ENCODE results near the gene KIAA0825. TPM values are rescaled to one million over a fixed set of nuclear protein-coding genes. Genes with fewer than 3 reads are reported as not detected.
"Not testable (repeated sequence)": the region's sequence is repeated elsewhere in the genome, so short reads cannot be mapped to it uniquely, and the experiment has no call there.

The KIAA0825 gene
- total RNA-seq, 1 experiment from 2014 or later: 1.9 TPM

DNA sequence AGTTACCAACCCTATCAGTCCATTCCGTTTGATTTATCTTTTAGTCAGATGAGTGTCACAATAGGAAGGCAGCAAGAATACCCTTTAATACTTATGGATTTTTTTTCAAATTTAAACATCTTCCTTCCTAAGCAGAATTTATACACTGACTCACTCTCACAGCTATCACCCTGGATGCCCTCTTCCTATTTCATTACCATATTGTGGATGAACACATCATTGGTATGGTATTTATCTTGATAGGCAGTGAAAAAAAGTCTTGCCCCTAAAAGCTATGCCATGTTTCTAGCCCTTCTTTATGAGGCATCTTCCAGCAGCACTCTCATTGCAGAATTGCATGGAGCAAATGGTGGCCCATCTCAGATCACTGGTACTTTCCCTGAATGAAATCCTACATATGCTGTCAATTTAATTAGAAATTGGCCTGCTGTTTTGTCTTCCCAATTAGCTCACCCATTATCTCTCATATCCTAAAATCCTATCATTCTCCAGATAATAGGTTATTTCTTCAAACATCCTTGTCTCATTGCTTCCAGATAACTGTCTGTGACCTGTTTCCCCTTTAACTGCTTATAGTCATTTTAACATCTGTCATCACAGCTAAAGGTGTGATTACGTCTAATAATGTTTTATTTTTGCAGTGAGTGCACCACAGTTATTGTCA, 443.5 kb downstream of the KIAA0825 start:
- ChIA-PET POLR2A (ENCODE audit: unreplicated experiment) (no interaction called here), CTCF (interaction anchor here (0.6 kb wide), 1 partner anchor 649 kb away, joined by 5 read pairs; no protein-coding TSS in a partner anchor)
- intact Hi-C loops (cut with micrococcal nuclease; ENCODE audit: unreplicated experiment): no loop called here
- Histone ChIP-seq H3K27me3 (ENCODE audit: insufficient read depth, low read depth) (no peaks in the 10 kb centered on the region), H3K9me3 (ENCODE audit: insufficient read depth, low read depth) (no peaks in the 10 kb centered on the region), H3F3A (ENCODE audit: insufficient read depth, low read depth) (no peaks in the 10 kb centered on the region), H2AFZ (no peak overlapping the region), H3K36me3 (ENCODE audit: low read depth) (no peaks in the 10 kb centered on the region), H3K27ac (no peak overlapping the region), H3K4me3 (no peak overlapping the region), H3K9me2 (ENCODE audit: insufficient read depth) (no peaks in the 10 kb centered on the region), H3K4me1 (replicated peaks; ENCODE audit: insufficient read depth) (no peaks in the 10 kb centered on the region), H4K20me1 (ENCODE audit: insufficient read depth) (no peaks in the 10 kb centered on the region), H3K4me2 (no peak overlapping the region), H3K79me2 (ENCODE audit: low read depth) (no peaks in the 10 kb centered on the region)
- no TSS peak for BruUV-seq (replicated peaks)
- TF ChIP-seq, protein P1, sequence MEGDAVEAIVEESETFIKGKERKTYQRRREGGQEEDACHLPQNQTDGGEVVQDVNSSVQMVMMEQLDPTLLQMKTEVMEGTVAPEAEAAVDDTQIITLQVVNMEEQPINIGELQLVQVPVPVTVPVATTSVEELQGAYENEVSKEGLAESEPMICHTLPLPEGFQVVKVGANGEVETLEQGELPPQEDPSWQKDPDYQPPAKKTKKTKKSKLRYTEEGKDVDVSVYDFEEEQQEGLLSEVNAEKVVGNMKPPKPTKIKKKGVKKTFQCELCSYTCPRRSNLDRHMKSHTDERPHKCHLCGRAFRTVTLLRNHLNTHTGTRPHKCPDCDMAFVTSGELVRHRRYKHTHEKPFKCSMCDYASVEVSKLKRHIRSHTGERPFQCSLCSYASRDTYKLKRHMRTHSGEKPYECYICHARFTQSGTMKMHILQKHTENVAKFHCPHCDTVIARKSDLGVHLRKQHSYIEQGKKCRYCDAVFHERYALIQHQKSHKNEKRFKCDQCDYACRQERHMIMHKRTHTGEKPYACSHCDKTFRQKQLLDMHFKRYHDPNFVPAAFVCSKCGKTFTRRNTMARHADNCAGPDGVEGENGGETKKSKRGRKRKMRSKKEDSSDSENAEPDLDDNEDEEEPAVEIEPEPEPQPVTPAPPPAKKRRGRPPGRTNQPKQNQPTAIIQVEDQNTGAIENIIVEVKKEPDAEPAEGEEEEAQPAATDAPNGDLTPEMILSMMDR (conservative IDR thresholded peaks at IDR 0.05): no peak
- no peak for TF ChIP-seq EZH2 (IDR thresholded peaks at IDR 0.05; ENCODE audit: low read depth)
- no peak for DNase-seq

DNA sequence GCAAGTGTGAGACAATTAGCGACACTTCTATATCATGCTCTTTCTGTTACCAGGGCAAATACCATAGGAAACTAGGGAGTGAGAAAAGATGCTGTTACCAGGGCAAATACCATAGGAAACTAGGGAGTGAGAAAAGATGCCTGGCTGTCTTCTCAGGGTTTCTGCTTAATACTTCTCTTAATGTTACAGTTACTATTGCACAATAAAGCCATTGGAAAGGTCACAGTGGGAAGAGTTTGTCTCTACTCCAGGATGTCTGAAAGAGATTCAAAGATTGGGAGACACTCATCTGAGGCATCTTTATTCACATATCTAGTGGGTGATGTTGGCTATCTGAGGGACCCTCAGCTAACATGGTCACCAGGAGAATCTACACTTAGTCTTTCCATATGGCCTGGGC, 445.3 kb downstream of the KIAA0825 start:
- Histone ChIP-seq H3K9me3 (ENCODE audit: insufficient read depth, low read depth) (no peaks in the 10 kb centered on the region), H3K27ac (no peak overlapping the region), H3K36me3 (ENCODE audit: low read depth) (no peaks in the 10 kb centered on the region), H3K9me2 (ENCODE audit: insufficient read depth) (no peaks in the 10 kb centered on the region), H3K4me3 (no peak overlapping the region), H3K4me2 (no peak overlapping the region), H4K20me1 (ENCODE audit: insufficient read depth) (no peaks in the 10 kb centered on the region), H3K27me3 (ENCODE audit: insufficient read depth, low read depth) (no peaks in the 10 kb centered on the region), H2AFZ (no peak overlapping the region), H3K79me2 (ENCODE audit: low read depth) (no peaks in the 10 kb centered on the region), H3K4me1 (replicated peaks; ENCODE audit: insufficient read depth) (no peaks in the 10 kb centered on the region), H3F3A (ENCODE audit: insufficient read depth, low read depth) (no peaks in the 10 kb centered on the region)
- no peak for DNase-seq
- intact Hi-C loops (cut with micrococcal nuclease; ENCODE audit: unreplicated experiment): no loop called here
- ChIA-PET CTCF (no interaction called here), POLR2A (ENCODE audit: unreplicated experiment) (no interaction called here)
- no peak for TF ChIP-seq EZH2 (IDR thresholded peaks at IDR 0.05; ENCODE audit: low read depth)
- TF ChIP-seq, protein P1 (conservative IDR thresholded peaks at IDR 0.05): no peak
- no TSS peak for BruUV-seq (replicated peaks)

DNA sequence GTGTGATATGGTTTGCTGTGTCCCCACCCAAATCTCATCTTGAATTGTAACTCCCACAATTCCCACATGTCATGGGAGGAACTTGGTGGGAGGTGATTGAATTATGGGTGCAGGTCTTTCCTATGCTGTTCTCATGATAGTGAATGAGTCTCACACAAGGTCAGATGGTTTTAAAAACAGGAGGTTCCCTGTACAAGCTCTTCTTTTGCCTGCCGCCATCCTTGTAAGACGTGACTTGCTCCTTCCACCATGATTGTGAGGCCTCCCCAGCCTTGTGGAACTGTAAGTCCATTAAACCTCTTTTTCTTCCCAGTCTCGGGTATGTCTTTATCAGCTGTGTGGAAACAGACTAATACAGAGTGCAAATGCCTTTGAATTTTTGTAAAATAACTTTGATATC, 447.3 kb downstream of the KIAA0825 start:
- H3F3A ChIP-seq (ENCODE audit: insufficient read depth, low read depth); H2AFZ ChIP-seq; H3K9me2 ChIP-seq (ENCODE audit: insufficient read depth); H3K4me3 ChIP-seq; CTCF ChIA-PET; H3K27me3 ChIP-seq (ENCODE audit: insufficient read depth, low read depth); H3K4me1 ChIP-seq (replicated peaks; ENCODE audit: insufficient read depth); H3K4me2 ChIP-seq; H4K20me1 ChIP-seq (ENCODE audit: insufficient read depth); H3K79me2 ChIP-seq (ENCODE audit: low read depth); intact Hi-C loops (cut with micrococcal nuclease; ENCODE audit: unreplicated experiment); BruUV-seq (replicated peaks); DNase-seq; POLR2A ChIA-PET (ENCODE audit: unreplicated experiment); H3K36me3 ChIP-seq (ENCODE audit: low read depth); H3K27ac ChIP-seq; H3K9me3 ChIP-seq (ENCODE audit: insufficient read depth, low read depth): not testable (repeated sequence)

DNA sequence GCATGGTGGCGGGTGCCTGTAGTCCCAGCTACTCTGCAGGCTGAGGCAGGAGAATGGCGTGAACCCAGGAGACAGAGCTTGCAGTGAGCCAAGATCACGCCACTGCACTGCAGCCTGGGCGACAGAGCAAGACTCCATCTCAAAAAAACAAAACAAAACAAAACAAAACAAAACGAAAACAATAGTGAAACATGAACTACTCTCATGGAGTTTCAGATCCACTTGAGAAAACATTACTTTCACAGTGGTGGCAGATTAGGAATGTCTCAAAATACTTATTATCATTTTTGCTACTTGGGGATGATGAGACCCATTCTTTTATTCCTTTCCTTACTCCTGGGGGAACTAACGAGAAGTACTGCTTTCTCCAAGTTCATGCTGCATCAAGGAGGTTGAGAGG, 448.2 kb downstream of the KIAA0825 start:
- H3F3A ChIP-seq (ENCODE audit: insufficient read depth, low read depth); H3K9me3 ChIP-seq (ENCODE audit: insufficient read depth, low read depth); H2AFZ ChIP-seq; H3K27me3 ChIP-seq (ENCODE audit: insufficient read depth, low read depth); H3K79me2 ChIP-seq (ENCODE audit: low read depth); H3K4me2 ChIP-seq; H3K4me1 ChIP-seq (replicated peaks; ENCODE audit: insufficient read depth); H3K9me2 ChIP-seq (ENCODE audit: insufficient read depth); intact Hi-C loops (cut with micrococcal nuclease; ENCODE audit: unreplicated experiment); DNase-seq; H3K36me3 ChIP-seq (ENCODE audit: low read depth); BruUV-seq (replicated peaks); H3K27ac ChIP-seq; CTCF ChIA-PET; H4K20me1 ChIP-seq (ENCODE audit: insufficient read depth); H3K4me3 ChIP-seq; POLR2A ChIA-PET (ENCODE audit: unreplicated experiment): not testable (repeated sequence)
